ENCODE measurements around the gene PARM1.

The PARM1 gene

GRCh38 chr4:75036046-75036830, 103.3 kb downstream of the PARM1 start:
- DNase-seq, result no peak

- no peak for DNase-seq
Observed at GRCh38 chr4:75037252-75037651, 104.3 kb downstream of the PARM1 start.

GRCh38 chr4:75038376-75038775, 105.5 kb downstream of the PARM1 start:
- DNase-seq, result no peak

- no peak for DNase-seq
Observed at GRCh38 chr4:75040703-75041102, 107.8 kb downstream of the PARM1 start.

GRCh38 chr4:75042601-75043208, 109.8 kb downstream of the PARM1 start:
- DNase-seq, result no peak

- DNase-seq, result no peak
Observed at GRCh38 chr4:75046226-75046625, 113.3 kb downstream of the PARM1 start.

- no peak for DNase-seq
Observed at GRCh38 chr4:75046641-75047040, 113.7 kb downstream of the PARM1 start.

GRCh38 chr4:75048208-75048879, 115.4 kb downstream of the PARM1 start:
- DNase-seq, result no peak

- DNase-seq, result no peak
Observed at GRCh38 chr4:75051431-75051830, 118.5 kb downstream of the PARM1 start.

- no peak for DNase-seq
Observed at GRCh38 chr4:75053352-75053751, 120.4 kb downstream of the PARM1 start.

- no peak for DNase-seq
Observed at GRCh38 chr4:75054078-75054477, 121.2 kb downstream of the PARM1 start.

- no peak for DNase-seq
Observed at GRCh38 chr4:75056277-75056676, 123.4 kb downstream of the PARM1 start.

GRCh38 chr4:75057369-75057768, 124.5 kb downstream of the PARM1 start:
- no peak for DNase-seq

- no peak for DNase-seq
Observed at GRCh38 chr4:75058486-75058885, 125.6 kb downstream of the PARM1 start.

- DNase-seq, result no peak
Observed at GRCh38 chr4:75063433-75063832, 130.5 kb downstream of the PARM1 start.

GRCh38 chr4:75065909-75066308, 133.0 kb downstream of the PARM1 start:
- DNase-seq, result no peak

- DNase-seq, result no peak
Observed at GRCh38 chr4:75069493-75070074, 136.7 kb downstream of the PARM1 start.

- DNase-seq, result no peak
Observed at GRCh38 chr4:75071317-75071716, 138.4 kb downstream of the PARM1 start.

- no peak for DNase-seq
Observed at GRCh38 chr4:75080888-75081287, 148.0 kb downstream of the PARM1 start.

GRCh38 chr4:75081561-75081960, 148.6 kb downstream of the PARM1 start:
- DNase-seq, result no peak

- no peak for DNase-seq
Observed at GRCh38 chr4:75087416-75087815, 154.5 kb downstream of the PARM1 start.

- DNase-seq, result no peak
Observed at GRCh38 chr4:75087865-75088264, 154.9 kb downstream of the PARM1 start.

GRCh38 chr4:75089206-75089605, 156.3 kb downstream of the PARM1 start:
- no peak for DNase-seq

- no peak for DNase-seq
Observed at GRCh38 chr4:75099321-75099720, 166.4 kb downstream of the PARM1 start.
